GM12878 (cell line): Measurements from ENCODE around the gene ZNF407.

ENCODE experiments used
- BHLHE40 ChIP-seq, 2 experiments: fragments of 450-650 bp in 1 of 2; IDR thresholded peaks; 2 replicates each; pipeline ENCODE4 v1.6.1; 2011 to 2017; ENCODE audit warnings: low read depth in 2 of 2, borderline replicate concordance in 1 of 2, improper control_type of control experiment in 1 of 2, low read length in 1 of 2, mild to moderate bottlenecking in 1 of 2
- CTCF ChIP-seq, 3 experiments: IDR thresholded peaks in 2 of 3; conservative IDR thresholded peaks in 1 of 3; 2 replicates each; pipeline ENCODE4 v1.5.1; 2011; ENCODE audit warnings: low read depth in 3 of 3, low read length in 3 of 3, mild to moderate bottlenecking in 3 of 3, control low read depth in 2 of 3, moderate library complexity in 2 of 3, inconsistent platforms in 1 of 3, mixed read lengths in 1 of 3; ENCODE audit not compliant: control insufficient read depth in 2 of 3, insufficient read depth in 1 of 3; ENCODE audit errors: extremely low read depth in 1 of 3
- MEF2A ChIP-seq: IDR thresholded peaks from 2 replicates; pipeline ENCODE4 v1.6.1; 2011; ENCODE audit warnings: low read depth, mild to moderate bottlenecking, low read length, moderate library complexity; ENCODE audit not compliant: insufficient read depth
- POLR2A ChIP-seq: IDR thresholded peaks from 2 replicates; pipeline ENCODE4 v1.6.1; 2011; ENCODE audit warnings: low read depth, mild to moderate bottlenecking, low read length
- SP1 ChIP-seq: IDR thresholded peaks from one replicate; pipeline ENCODE4 v1.6.1; 2011; ENCODE audit warnings: low read depth, low read length
- SREBF1 ChIP-seq: IDR thresholded peaks from 2 replicates; pipeline ENCODE4 v1.6.1; 2012; ENCODE audit warnings: mild to moderate bottlenecking, low read length
- ZBTB40 ChIP-seq: fragments of 450-650 bp; IDR thresholded peaks from 2 replicates; pipeline ENCODE4 v1.6.1; 2016; ENCODE audit warnings: mild to moderate bottlenecking, moderate library complexity, borderline replicate concordance

DNA sequence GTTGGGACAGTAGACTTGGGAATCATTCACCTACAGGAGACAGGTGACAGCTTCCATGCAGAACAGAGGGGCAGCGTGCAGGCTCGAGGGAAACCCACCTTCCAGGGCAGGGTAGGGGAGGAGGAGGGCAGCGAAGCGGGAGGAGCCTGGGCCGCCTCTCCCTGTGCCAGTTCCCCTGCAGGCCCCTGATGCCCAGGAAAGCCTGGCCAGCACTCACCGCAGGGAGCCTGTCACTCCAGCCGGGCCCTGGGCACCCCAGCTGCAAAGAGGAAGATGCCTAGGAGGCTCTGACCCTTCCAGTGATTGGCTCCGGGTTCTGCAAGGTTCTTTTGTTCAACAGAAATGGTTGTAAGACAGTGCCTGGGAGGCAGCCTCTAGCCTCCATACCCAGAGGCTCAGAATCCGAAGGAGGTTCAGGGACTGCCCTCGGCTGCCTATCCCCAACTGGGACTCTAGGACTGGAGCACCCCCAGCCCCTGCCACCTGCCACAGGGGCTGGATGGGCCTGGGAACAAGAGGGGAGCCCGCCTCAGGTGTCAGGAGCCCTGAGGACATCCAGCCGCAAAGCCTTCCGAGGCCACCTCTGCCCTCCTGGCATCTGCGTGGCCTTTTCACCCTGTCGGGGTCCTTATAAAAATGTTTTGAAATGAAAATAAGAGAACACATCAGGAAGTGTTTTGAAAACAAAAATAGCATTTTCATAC, 508.0 kb downstream of the ZNF407 start:
- TF ChIP-seq SREBF1 (no peak), SP1 (no peak), POLR2A (no peak), MEF2A (no peak), ZBTB40 (no peak), CTCF (IDR thresholded peaks at IDR 0.05 in 2 of 3, conservative IDR thresholded peaks at IDR 0.05 in 1 of 3; ENCODE audit: control insufficient read depth in 2 of 3, extremely low read depth in 1 of 3, insufficient read depth in 1 of 3, low read depth in 3 of 3, low read length in 3 of 3) (no peak), BHLHE40 (IDR thresholded peaks at IDR 0.05; ENCODE audit: borderline replicate concordance in 1 of 2, low read depth in 2 of 2, low read length in 1 of 2) (no peak)
